ENCODE measurements around the gene SRSF3.

The SRSF3 gene

DNA sequence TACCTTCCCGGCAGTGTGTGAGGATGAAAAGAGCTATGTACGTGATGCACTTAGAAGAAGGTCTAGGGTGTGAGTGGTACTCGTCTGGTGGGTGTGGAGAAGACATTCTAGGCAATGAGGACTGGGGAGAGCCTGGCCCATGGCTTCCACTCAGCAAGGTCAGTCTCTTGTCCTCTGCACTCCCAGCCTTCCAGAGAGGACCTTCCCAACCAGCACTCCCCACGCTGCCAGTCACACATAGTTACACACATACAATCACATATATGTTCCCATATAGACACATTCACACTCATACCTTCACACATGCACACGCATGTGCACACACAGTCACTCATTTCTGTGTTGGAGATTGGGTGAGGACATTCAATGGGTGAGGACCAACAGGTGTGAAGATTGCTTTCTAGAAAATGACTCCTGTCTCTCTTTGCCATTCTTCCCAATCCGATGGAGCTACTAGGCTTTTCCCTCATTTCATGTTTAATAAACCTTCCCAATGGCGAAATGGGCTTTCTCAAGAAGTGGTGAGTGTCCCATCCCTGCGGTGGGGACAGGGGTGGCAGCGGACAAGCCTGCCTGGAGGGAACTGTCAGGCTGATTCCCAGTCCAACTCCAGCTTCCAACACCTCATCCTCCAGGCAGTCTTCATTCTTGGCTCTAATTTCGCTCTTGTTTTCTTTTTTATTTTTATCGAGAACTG lies 30.4 kb downstream of the SRSF3 start:
- no peak overlapping the region for H3K4me3 ChIP-seq (ENCODE audit: low read depth, low read length)
- no peaks in the 10 kb centered on the region for H3K9me3 ChIP-seq
- TF ChIP-seq CTCF (IDR thresholded peaks at IDR 0.05; ENCODE audit: low read depth, low read length): no peak
- H3K27me3 ChIP-seq: no peaks in the 10 kb centered on the region
- no peaks in the 10 kb centered on the region for H3K36me3 ChIP-seq
- DNase-seq: no peak
- no peaks in the 10 kb centered on the region for H3K4me1 ChIP-seq

- no peak overlapping the region for H3K4me3 ChIP-seq (ENCODE audit: low read depth, low read length)
- H3K36me3 ChIP-seq: no peaks in the 10 kb centered on the region
- H3K4me1 ChIP-seq: no peaks in the 10 kb centered on the region
- no peak for DNase-seq
- H3K27me3 ChIP-seq: no peaks in the 10 kb centered on the region
- H3K9me3 ChIP-seq: no peaks in the 10 kb centered on the region
- no peak for TF ChIP-seq CTCF (IDR thresholded peaks at IDR 0.05; ENCODE audit: low read depth, low read length)
Observed at GRCh38 chr6:36625158-36625919, 31.2 kb downstream of the SRSF3 start.

GRCh38 chr6:36626636-36627035 lies 32.5 kb downstream of the SRSF3 start:
- Histone ChIP-seq H3K9me3 (no peaks in the 10 kb centered on the region), H3K27me3 (no peaks in the 10 kb centered on the region), H3K4me3 (ENCODE audit: low read depth, low read length) (no peak overlapping the region), H3K4me1 (no peaks in the 10 kb centered on the region), H3K36me3 (no peaks in the 10 kb centered on the region)
- no peak for TF ChIP-seq CTCF (IDR thresholded peaks at IDR 0.05; ENCODE audit: low read depth, low read length)
- no peak for DNase-seq

GRCh38 chr6:36627141-36627540 lies 33.0 kb downstream of the SRSF3 start:
- DNase-seq: no peak
- no peaks in the 10 kb centered on the region for H3K4me1 ChIP-seq

DNA sequence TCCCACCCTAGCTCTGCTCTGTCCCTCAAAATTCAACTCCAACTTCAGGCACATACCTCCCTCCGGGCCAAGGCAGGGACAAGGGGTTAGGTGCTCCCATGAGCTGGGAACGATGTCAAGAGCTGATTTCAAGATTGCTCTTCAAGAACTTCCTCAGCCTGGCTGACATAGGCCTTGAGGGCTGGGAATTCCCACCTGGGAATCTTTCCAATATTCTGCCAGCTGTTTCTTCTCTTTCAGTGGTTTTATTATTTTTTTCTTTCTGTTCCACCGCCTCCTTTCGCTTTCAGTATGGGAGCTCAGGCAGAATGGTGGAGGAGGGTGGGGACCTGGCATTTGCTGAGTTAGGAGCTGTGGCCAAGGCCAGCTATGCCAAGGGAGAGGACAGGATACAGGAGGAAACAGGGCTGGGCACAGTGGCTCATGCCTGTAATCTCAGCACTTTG lies 33.7 kb downstream of the SRSF3 start:
- H3K9me3 ChIP-seq: no peaks in the 10 kb centered on the region
- no peaks in the 10 kb centered on the region for H3K36me3 ChIP-seq
- no peaks in the 10 kb centered on the region for H3K4me1 ChIP-seq
- no peaks in the 10 kb centered on the region for H3K27me3 ChIP-seq
- DNase-seq: no peak
- no peak for TF ChIP-seq CTCF (IDR thresholded peaks at IDR 0.05; ENCODE audit: low read depth, low read length)
- no peak overlapping the region for H3K4me3 ChIP-seq (ENCODE audit: low read depth, low read length)

More at GRCh38 chr6:36627141-36627540, 33.0 kb downstream of the SRSF3 start:
- TF ChIP-seq CTCF (IDR thresholded peaks at IDR 0.05; ENCODE audit: low read depth, low read length): no peak
- Histone ChIP-seq H3K27me3 (no peaks in the 10 kb centered on the region), H3K9me3 (no peaks in the 10 kb centered on the region), H3K36me3 (no peaks in the 10 kb centered on the region), H3K4me3 (ENCODE audit: low read depth, low read length) (no peak overlapping the region)

- no peak for TF ChIP-seq CTCF (IDR thresholded peaks at IDR 0.05; ENCODE audit: low read depth, low read length)
- DNase-seq: no peak
- Histone ChIP-seq H3K9me3 (no peaks in the 10 kb centered on the region), H3K27me3 (no peaks in the 10 kb centered on the region), H3K4me3 (ENCODE audit: low read depth, low read length) (no peak overlapping the region), H3K4me1 (no peaks in the 10 kb centered on the region), H3K36me3 (no peaks in the 10 kb centered on the region)
Observed at GRCh38 chr6:36629784-36630183, 35.6 kb downstream of the SRSF3 start.
